HepG2 (cell line): ENCODE measurements around the gene ANKRD11. TPM values are rescaled to one million over a fixed set of nuclear protein-coding genes. Genes with fewer than 3 reads are reported as not detected.
A peak's percentile ranks its signal among the peaks of the same experiment; 100 is the strongest.

Source experiments
- GATAD1 ChIP-seq: IDR thresholded peaks from 2 replicates; pipeline ENCODE4 v1.6.1; 2016; ENCODE audit warnings: missing genetic modification reagents, missing compliant biosample characterization
- PHF21A ChIP-seq: sonication (generic); formaldehyde crosslinking; IDR thresholded peaks from 2 replicates; pipeline ENCODE4 v1.5.0; 2020; ENCODE audit warnings: mild to moderate bottlenecking, missing genetic modification reagents
- SMARCC2 ChIP-seq: fragments of 450-650 bp; IDR thresholded peaks from 2 replicates; pipeline ENCODE4 v1.6.1; 2017; ENCODE audit warnings: antibody characterized with exemption, mild to moderate bottlenecking
- ZNF549 ChIP-seq: sonication (generic); formaldehyde crosslinking; IDR thresholded peaks from 2 replicates; pipeline ENCODE4 v1.5.0; 2020; ENCODE audit warnings: missing genetic modification reagents
- ZNF7 ChIP-seq: IDR thresholded peaks from 2 replicates; pipeline ENCODE4 v1.6.1; 2016; ENCODE audit warnings: missing biosample characterization, missing genetic modification reagents
- ZNF839 ChIP-seq: sonication (generic); formaldehyde crosslinking; IDR thresholded peaks from 2 replicates; pipeline ENCODE4 v1.4.0; 2020; ENCODE audit warnings: missing genetic modification reagents, mild to moderate bottlenecking, borderline replicate concordance
- polyA plus RNA-seq, 8 experiments: library from polyadenylated mRNA; depleted of rRNA in 3 of 8; stranded (reverse) in 7 of 8; unstranded in 1 of 8; fragments of >200 nt; fragmentation: Illumina TruSeq in 4 of 8; extraction: Trizol in 4 of 8; gene quantifications; 2 replicates each; pipeline versions ENCODE4 v1.2.1 to v1.2.3, GENCODE V29; 2011 to 2016; ENCODE audit warnings: low read depth in 4 of 8, missing spikeins in 1 of 8, mixed read lengths in 1 of 8; ENCODE audit not compliant: insufficient read depth in 1 of 8
- total RNA-seq, 5 experiments: library from RNA; depleted of rRNA; stranded (reverse); fragments of >200 nt; fragmentation: Illumina TruSeq; extraction: Trizol; gene quantifications; 2 replicates each; pipeline ENCODE4 v1.2.3, GENCODE V29; 2016; ENCODE audit warnings: low read depth in 1 of 5
- TF ChIP-seq, protein P1 (sequence below): sonication (generic); formaldehyde crosslinking; IDR thresholded peaks from 2 replicates; pipeline ENCODE4 v1.4.0; 2020; ENCODE audit warnings: missing genetic modification reagents
- TF ChIP-seq, protein P2 (sequence below): sonication (generic); formaldehyde crosslinking; IDR thresholded peaks from 2 replicates; pipeline ENCODE4 v1.5.0; 2020; ENCODE audit warnings: mild to moderate bottlenecking, missing genetic modification reagents, borderline replicate concordance
- TF ChIP-seq, protein P3 (sequence below): sonication (generic); formaldehyde crosslinking; IDR thresholded peaks from 2 replicates; pipeline ENCODE4 v1.5.1; 2020; ENCODE audit warnings: mild to moderate bottlenecking, missing genetic modification reagents, borderline replicate concordance
- TF ChIP-seq, protein P4 (sequence below): sonication (generic); formaldehyde crosslinking; IDR thresholded peaks from 2 replicates; pipeline ENCODE4 v1.4.0; 2020; ENCODE audit warnings: missing genetic modification reagents, borderline replicate concordance

Gene ANKRD11
- total and polyA plus RNA-seq, 2 of the 13 experiments (the other 11 are each of a cell fraction or from before 2014, with no cell fraction given), result 21.4 to 38.4 TPM

DNA sequence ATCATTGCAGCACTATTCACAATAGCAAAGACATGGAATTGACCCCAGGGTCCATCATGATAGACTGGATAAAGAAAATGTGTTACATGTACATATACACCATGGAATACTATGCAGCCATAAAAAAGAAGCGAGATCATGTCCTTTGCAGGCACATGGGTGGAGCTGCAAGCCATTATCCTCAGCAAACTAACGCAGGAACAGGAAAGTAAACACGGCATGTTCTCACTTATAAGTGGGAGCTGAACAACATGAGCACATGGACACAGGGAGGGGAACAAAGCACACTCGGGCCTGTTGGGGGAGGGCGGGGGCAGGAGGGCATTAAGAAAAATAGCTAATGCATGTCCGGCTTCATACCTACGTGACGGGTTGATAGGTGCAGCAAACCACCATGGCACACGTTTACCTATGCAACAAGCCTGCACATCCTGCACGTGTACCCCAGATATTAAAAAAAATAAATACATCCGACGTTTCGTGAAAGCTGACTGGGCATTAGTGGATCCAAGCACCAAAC is 243.9 kb downstream of the ANKRD11 start (continued):
- TF ChIP-seq, protein P1, sequence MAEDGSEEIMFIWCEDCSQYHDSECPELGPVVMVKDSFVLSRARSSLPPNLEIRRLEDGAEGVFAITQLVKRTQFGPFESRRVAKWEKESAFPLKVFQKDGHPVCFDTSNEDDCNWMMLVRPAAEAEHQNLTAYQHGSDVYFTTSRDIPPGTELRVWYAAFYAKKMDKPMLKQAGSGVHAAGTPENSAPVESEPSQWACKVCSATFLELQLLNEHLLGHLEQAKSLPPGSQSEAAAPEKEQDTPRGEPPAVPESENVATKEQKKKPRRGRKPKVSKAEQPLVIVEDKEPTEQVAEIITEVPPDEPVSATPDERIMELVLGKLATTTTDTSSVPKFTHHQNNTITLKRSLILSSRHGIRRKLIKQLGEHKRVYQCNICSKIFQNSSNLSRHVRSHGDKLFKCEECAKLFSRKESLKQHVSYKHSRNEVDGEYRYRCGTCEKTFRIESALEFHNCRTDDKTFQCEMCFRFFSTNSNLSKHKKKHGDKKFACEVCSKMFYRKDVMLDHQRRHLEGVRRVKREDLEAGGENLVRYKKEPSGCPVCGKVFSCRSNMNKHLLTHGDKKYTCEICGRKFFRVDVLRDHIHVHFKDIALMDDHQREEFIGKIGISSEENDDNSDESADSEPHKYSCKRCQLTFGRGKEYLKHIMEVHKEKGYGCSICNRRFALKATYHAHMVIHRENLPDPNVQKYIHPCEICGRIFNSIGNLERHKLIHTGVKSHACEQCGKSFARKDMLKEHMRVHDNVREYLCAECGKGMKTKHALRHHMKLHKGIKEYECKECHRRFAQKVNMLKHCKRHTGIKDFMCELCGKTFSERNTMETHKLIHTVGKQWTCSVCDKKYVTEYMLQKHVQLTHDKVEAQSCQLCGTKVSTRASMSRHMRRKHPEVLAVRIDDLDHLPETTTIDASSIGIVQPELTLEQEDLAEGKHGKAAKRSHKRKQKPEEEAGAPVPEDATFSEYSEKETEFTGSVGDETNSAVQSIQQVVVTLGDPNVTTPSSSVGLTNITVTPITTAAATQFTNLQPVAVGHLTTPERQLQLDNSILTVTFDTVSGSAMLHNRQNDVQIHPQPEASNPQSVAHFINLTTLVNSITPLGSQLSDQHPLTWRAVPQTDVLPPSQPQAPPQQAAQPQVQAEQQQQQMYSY (CRISPR knock-in tag), result no peak
- TF ChIP-seq SMARCC2, result no peak
- no peak for TF ChIP-seq GATAD1 (CRISPR knock-in tag)
- TF ChIP-seq, protein P2, sequence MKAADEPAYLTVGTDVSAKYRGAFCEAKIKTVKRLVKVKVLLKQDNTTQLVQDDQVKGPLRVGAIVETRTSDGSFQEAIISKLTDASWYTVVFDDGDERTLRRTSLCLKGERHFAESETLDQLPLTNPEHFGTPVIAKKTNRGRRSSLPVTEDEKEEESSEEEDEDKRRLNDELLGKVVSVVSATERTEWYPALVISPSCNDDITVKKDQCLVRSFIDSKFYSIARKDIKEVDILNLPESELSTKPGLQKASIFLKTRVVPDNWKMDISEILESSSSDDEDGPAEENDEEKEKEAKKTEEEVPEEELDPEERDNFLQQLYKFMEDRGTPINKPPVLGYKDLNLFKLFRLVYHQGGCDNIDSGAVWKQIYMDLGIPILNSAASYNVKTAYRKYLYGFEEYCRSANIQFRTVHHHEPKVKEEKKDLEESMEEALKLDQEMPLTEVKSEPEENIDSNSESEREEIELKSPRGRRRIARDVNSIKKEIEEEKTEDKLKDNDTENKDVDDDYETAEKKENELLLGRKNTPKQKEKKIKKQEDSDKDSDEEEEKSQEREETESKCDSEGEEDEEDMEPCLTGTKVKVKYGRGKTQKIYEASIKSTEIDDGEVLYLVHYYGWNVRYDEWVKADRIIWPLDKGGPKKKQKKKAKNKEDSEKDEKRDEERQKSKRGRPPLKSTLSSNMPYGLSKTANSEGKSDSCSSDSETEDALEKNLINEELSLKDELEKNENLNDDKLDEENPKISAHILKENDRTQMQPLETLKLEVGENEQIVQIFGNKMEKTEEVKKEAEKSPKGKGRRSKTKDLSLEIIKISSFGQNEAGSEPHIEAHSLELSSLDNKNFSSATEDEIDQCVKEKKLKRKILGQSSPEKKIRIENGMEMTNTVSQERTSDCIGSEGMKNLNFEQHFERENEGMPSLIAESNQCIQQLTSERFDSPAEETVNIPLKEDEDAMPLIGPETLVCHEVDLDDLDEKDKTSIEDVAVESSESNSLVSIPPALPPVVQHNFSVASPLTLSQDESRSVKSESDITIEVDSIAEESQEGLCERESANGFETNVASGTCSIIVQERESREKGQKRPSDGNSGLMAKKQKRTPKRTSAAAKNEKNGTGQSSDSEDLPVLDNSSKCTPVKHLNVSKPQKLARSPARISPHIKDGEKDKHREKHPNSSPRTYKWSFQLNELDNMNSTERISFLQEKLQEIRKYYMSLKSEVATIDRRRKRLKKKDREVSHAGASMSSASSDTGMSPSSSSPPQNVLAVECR (CRISPR knock-in tag), result no peak; the same call in 1 of the 2 replicates
- 0 out of 2 replicates have a peak, but pooled peaks have one; percentile 28 for TF ChIP-seq PHF21A
- no peak for TF ChIP-seq ZNF839 (CRISPR knock-in tag)
- TF ChIP-seq, protein P3, sequence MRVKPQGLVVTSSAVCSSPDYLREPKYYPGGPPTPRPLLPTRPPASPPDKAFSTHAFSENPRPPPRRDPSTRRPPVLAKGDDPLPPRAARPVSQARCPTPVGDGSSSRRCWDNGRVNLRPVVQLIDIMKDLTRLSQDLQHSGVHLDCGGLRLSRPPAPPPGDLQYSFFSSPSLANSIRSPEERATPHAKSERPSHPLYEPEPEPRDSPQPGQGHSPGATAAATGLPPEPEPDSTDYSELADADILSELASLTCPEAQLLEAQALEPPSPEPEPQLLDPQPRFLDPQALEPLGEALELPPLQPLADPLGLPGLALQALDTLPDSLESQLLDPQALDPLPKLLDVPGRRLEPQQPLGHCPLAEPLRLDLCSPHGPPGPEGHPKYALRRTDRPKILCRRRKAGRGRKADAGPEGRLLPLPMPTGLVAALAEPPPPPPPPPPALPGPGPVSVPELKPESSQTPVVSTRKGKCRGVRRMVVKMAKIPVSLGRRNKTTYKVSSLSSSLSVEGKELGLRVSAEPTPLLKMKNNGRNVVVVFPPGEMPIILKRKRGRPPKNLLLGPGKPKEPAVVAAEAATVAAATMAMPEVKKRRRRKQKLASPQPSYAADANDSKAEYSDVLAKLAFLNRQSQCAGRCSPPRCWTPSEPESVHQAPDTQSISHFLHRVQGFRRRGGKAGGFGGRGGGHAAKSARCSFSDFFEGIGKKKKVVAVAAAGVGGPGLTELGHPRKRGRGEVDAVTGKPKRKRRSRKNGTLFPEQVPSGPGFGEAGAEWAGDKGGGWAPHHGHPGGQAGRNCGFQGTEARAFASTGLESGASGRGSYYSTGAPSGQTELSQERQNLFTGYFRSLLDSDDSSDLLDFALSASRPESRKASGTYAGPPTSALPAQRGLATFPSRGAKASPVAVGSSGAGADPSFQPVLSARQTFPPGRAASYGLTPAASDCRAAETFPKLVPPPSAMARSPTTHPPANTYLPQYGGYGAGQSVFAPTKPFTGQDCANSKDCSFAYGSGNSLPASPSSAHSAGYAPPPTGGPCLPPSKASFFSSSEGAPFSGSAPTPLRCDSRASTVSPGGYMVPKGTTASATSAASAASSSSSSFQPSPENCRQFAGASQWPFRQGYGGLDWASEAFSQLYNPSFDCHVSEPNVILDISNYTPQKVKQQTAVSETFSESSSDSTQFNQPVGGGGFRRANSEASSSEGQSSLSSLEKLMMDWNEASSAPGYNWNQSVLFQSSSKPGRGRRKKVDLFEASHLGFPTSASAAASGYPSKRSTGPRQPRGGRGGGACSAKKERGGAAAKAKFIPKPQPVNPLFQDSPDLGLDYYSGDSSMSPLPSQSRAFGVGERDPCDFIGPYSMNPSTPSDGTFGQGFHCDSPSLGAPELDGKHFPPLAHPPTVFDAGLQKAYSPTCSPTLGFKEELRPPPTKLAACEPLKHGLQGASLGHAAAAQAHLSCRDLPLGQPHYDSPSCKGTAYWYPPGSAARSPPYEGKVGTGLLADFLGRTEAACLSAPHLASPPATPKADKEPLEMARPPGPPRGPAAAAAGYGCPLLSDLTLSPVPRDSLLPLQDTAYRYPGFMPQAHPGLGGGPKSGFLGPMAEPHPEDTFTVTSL (CRISPR knock-in tag), result no peak
- TF ChIP-seq ZNF549 (CRISPR knock-in tag), result no peak
- TF ChIP-seq, protein P4, sequence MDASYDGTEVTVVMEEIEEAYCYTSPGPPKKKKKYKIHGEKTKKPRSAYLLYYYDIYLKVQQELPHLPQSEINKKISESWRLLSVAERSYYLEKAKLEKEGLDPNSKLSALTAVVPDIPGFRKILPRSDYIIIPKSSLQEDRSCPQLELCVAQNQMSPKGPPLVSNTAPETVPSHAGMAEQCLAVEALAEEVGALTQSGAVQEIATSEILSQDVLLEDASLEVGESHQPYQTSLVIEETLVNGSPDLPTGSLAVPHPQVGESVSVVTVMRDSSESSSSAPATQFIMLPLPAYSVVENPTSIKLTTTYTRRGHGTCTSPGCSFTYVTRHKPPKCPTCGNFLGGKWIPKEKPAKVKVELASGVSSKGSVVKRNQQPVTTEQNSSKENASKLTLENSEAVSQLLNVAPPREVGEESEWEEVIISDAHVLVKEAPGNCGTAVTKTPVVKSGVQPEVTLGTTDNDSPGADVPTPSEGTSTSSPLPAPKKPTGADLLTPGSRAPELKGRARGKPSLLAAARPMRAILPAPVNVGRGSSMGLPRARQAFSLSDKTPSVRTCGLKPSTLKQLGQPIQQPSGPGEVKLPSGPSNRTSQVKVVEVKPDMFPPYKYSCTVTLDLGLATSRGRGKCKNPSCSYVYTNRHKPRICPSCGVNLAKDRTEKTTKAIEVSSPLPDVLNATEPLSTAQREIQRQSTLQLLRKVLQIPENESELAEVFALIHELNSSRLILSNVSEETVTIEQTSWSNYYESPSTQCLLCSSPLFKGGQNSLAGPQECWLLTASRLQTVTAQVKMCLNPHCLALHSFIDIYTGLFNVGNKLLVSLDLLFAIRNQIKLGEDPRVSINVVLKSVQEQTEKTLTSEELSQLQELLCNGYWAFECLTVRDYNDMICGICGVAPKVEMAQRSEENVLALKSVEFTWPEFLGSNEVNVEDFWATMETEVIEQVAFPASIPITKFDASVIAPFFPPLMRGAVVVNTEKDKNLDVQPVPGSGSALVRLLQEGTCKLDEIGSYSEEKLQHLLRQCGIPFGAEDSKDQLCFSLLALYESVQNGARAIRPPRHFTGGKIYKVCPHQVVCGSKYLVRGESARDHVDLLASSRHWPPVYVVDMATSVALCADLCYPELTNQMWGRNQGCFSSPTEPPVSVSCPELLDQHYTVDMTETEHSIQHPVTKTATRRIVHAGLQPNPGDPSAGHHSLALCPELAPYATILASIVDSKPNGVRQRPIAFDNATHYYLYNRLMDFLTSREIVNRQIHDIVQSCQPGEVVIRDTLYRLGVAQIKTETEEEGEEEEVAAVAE (CRISPR knock-in tag), result 0 out of 2 replicates have a peak, but pooled peaks have one; percentile 27
- peak; percentile 99 for TF ChIP-seq ZNF7 (CRISPR knock-in tag)
